H9 (cell line): Measurements from ENCODE around the gene ITPR1. TPM values are rescaled to one million over a fixed set of nuclear protein-coding genes. Genes with fewer than 3 reads are reported as not detected.

Experiments
- DNase-seq: peaks from one replicate; pipeline ENCODE4 v3.0.0-alpha.2; 2017
- H2AFZ ChIP-seq: one replicate; pipeline ENCODE4 v1.6.1; 2013; ENCODE audit warnings: mild to moderate bottlenecking, low read length, control low read depth, moderate library complexity
- H2AK5ac ChIP-seq: 2 replicates; pipeline ENCODE4 v1.6.1; 2013; ENCODE audit warnings: low read length, control low read depth, mixed read lengths; ENCODE audit not compliant: insufficient read length
- H2BK120ac ChIP-seq: one replicate; pipeline ENCODE4 v1.6.1; 2013; ENCODE audit warnings: low read depth, mild to moderate bottlenecking, low read length, control low read depth, inconsistent platforms; ENCODE audit not compliant: poor library complexity, severe bottlenecking
- H2BK12ac ChIP-seq: 2 replicates; pipeline ENCODE4 v1.6.1; 2013; ENCODE audit warnings: low read length, control low read depth, mixed read lengths, low read depth; ENCODE audit not compliant: insufficient read length
- H2BK15ac ChIP-seq: 2 replicates; pipeline ENCODE4 v1.6.1; 2013; ENCODE audit warnings: low read depth, low read length, control low read depth
- H2BK20ac ChIP-seq: one replicate; pipeline ENCODE4 v1.6.1; 2013; ENCODE audit warnings: low read depth, mild to moderate bottlenecking, low read length, control low read depth, inconsistent platforms; ENCODE audit not compliant: poor library complexity, severe bottlenecking
- H2BK5ac ChIP-seq: 2 replicates; pipeline ENCODE4 v1.6.1; 2013; ENCODE audit warnings: low read length, control low read depth, mixed read lengths; ENCODE audit not compliant: insufficient read length
- H3K14ac ChIP-seq: 2 replicates; pipeline ENCODE4 v1.6.1; 2013; ENCODE audit warnings: low read length, control low read depth; ENCODE audit not compliant: insufficient read depth
- H3K18ac ChIP-seq: 2 replicates; pipeline ENCODE4 v1.6.1; 2013; ENCODE audit warnings: low read depth, mild to moderate bottlenecking, mixed read lengths, low read length, control low read depth; ENCODE audit not compliant: insufficient read length
- H3K23ac ChIP-seq: 2 replicates; pipeline ENCODE4 v1.6.1; 2013; ENCODE audit warnings: low read length, control low read depth, mixed read lengths, low read depth; ENCODE audit not compliant: insufficient read length
- H3K23me2 ChIP-seq: 2 replicates; pipeline ENCODE4 v1.6.1; 2013; ENCODE audit warnings: low read depth, mild to moderate bottlenecking, mixed read lengths, low read length, control low read depth; ENCODE audit not compliant: insufficient read length, poor library complexity, severe bottlenecking
- H3K27ac ChIP-seq: 2 replicates; pipeline ENCODE4 v1.5.1; 2013; ENCODE audit warnings: low read length, control low read depth, mixed read lengths, low read depth; ENCODE audit not compliant: insufficient read length
- H3K27me3 ChIP-seq: 2 replicates; pipeline ENCODE4 v1.6.1; 2013; ENCODE audit warnings: low read length, control low read depth, inconsistent platforms; ENCODE audit not compliant: insufficient read depth
- H3K4ac ChIP-seq: 2 replicates; pipeline ENCODE4 v1.6.1; 2013; ENCODE audit warnings: low read depth, mild to moderate bottlenecking, control low read depth, inconsistent platforms, low read length, moderate library complexity
- H3K4me1 ChIP-seq: 2 replicates; pipeline ENCODE4 v1.6.1; 2013; ENCODE audit warnings: low read length, control low read depth, inconsistent platforms; ENCODE audit not compliant: insufficient read depth
- H3K4me2 ChIP-seq: 2 replicates; pipeline ENCODE4 v1.6.1; 2013; ENCODE audit warnings: low read length, control low read depth, mixed read lengths; ENCODE audit not compliant: insufficient read length, insufficient read depth
- H3K56ac ChIP-seq: 2 replicates; pipeline ENCODE4 v1.6.1; 2013; ENCODE audit warnings: low read depth, mild to moderate bottlenecking, mixed read lengths, low read length, control low read depth; ENCODE audit not compliant: insufficient read length
- H3K79me1 ChIP-seq: 2 replicates; pipeline ENCODE4 v1.6.1; 2013; ENCODE audit warnings: low read depth, mild to moderate bottlenecking, moderate library complexity, low read length, control low read depth, inconsistent platforms; ENCODE audit not compliant: insufficient read depth, poor library complexity, severe bottlenecking
- H3K79me2 ChIP-seq: 2 replicates; pipeline ENCODE4 v1.6.1; 2013; ENCODE audit warnings: low read length, control low read depth, inconsistent platforms; ENCODE audit not compliant: insufficient read depth
- H3K9ac ChIP-seq: 2 replicates; pipeline ENCODE4 v1.6.1; 2013; ENCODE audit warnings: low read length, control low read depth, mixed read lengths; ENCODE audit not compliant: insufficient read length; ENCODE audit errors: extremely low read depth
- H3K9me3 ChIP-seq: one replicate; pipeline ENCODE4 v1.6.1; 2013; ENCODE audit warnings: low read depth, low read length, inconsistent platforms; ENCODE audit not compliant: control insufficient read depth
- H3T11ph ChIP-seq: one replicate; pipeline ENCODE4 v1.6.1; 2013; ENCODE audit warnings: mild to moderate bottlenecking, low read length, control low read depth, inconsistent platforms
- H4K20me1 ChIP-seq: one replicate; pipeline ENCODE4 v1.6.1; 2013; ENCODE audit not compliant: control insufficient read depth, insufficient read length, insufficient read depth
- H4K5ac ChIP-seq: 2 replicates; pipeline ENCODE4 v1.6.1; 2013; ENCODE audit warnings: low read depth, mild to moderate bottlenecking, mixed read lengths, low read length, control low read depth; ENCODE audit not compliant: insufficient read length
- H4K8ac ChIP-seq: replicated peaks from 2 replicates; pipeline ENCODE4 v1.6.1; 2013; ENCODE audit warnings: low read length, control low read depth, mixed read lengths, low read depth; ENCODE audit not compliant: insufficient read length
- H4K91ac ChIP-seq: 2 replicates; pipeline ENCODE4 v1.6.1; 2013; ENCODE audit warnings: low read depth, mild to moderate bottlenecking, moderate library complexity, mixed read lengths, low read length, control low read depth; ENCODE audit not compliant: insufficient read length
- H3K27ac Mint-ChIP-seq, 3 experiments: 2 replicates in 2 of 3; 3 replicates in 1 of 3; pipeline ENCODE4 v1.8.0; 2020 to 2021; ENCODE audit warnings: mixed read lengths in 3 of 3, mild to moderate bottlenecking in 1 of 3, moderate library complexity in 1 of 3
- H3K27me3 Mint-ChIP-seq: 2 replicates; pipeline ENCODE4 v1.8.0; 2021; ENCODE audit warnings: low read depth, mild to moderate bottlenecking, moderate library complexity, mixed read lengths
- H3K36me3 Mint-ChIP-seq, 3 experiments: 2 replicates in 2 of 3; 3 replicates in 1 of 3; pipeline ENCODE4 v1.8.0; 2020 to 2021; ENCODE audit warnings: low read depth in 3 of 3, mixed read lengths in 3 of 3; ENCODE audit not compliant: insufficient read depth in 1 of 3
- H3K4me1 Mint-ChIP-seq, 2 experiments: 2 replicates each; pipeline ENCODE4 v1.8.0; 2020; ENCODE audit warnings: mixed read lengths in 2 of 2
- H3K4me3 Mint-ChIP-seq, 2 experiments: 2 replicates in 1 of 2; 3 replicates in 1 of 2; pipeline ENCODE4 v1.8.0; 2020 to 2021; ENCODE audit warnings: mild to moderate bottlenecking in 2 of 2, mixed read lengths in 2 of 2, moderate library complexity in 1 of 2
- H3K9me3 Mint-ChIP-seq, 2 experiments: 2 replicates in 1 of 2; 3 replicates in 1 of 2; pipeline ENCODE4 v1.8.0; 2020; ENCODE audit warnings: mild to moderate bottlenecking in 2 of 2, mixed read lengths in 2 of 2, moderate library complexity in 1 of 2
- WGBS: extraction: QIAGEN DNeasy Blood & Tissue Kit; methylation state at CpG from one replicate; pipeline ENCODE4 v1.1.7; 2013; ENCODE audit warnings: missing lambda C conversion rate, low lambda C conversion rate, mixed read lengths; ENCODE audit not compliant: insufficient read length; ENCODE audit errors: extremely low coverage; 5-methylcytosine and 5-hydroxymethylcytosine counted together
- total RNA-seq: library from RNA; stranded (reverse); gene quantifications from 2 replicates; pipeline ENCODE4 v1.2.1, GENCODE V29; 2021
- TF ChIP-seq, protein P1 (sequence below): fragments of 200-600 bp; sonication (generic); conservative IDR thresholded peaks from 3 replicates; pipeline ENCODE4 v1.8.0; 2021; ENCODE audit warnings: antibody characterized with exemption, mild to moderate bottlenecking

ITPR1 gene
- total RNA-seq, 1 experiment from 2014 or later = 4.2 TPM

DNA sequence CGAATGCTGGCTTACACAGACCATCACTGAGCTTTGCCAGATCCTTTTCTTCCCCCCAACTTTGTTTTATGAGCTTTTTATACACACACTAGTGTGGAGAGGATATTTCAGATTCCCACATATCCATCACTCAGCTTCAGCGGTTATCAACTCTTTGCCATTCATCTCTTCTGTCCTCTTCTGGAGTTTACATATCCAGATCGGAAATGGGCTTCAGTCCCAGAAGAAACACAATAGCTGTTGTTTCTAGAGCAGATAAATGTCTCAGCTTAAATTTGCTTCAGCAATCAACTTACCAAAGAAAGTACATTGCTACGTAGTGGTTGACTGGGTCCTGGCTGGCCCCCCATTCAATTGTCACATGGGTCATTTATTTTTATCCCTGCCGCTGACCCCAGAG, 300.2 kb downstream of the ITPR1 start:
- H3K23me2 ChIP-seq = no peaks in the 10 kb centered on the region
- H3K4ac ChIP-seq = no peak overlapping the region
- H2BK20ac ChIP-seq = no peak overlapping the region
- no peak overlapping the region for H3K4me2 ChIP-seq
- no peaks in the 10 kb centered on the region for H3K79me1 ChIP-seq
- no peak overlapping the region for H4K91ac ChIP-seq
- no CpG with 5 or more reads among the region's 5 CpGs for WGBS
- H3K18ac ChIP-seq = no peak overlapping the region
- H3K23ac ChIP-seq = no peak overlapping the region
- TF ChIP-seq, protein P1, sequence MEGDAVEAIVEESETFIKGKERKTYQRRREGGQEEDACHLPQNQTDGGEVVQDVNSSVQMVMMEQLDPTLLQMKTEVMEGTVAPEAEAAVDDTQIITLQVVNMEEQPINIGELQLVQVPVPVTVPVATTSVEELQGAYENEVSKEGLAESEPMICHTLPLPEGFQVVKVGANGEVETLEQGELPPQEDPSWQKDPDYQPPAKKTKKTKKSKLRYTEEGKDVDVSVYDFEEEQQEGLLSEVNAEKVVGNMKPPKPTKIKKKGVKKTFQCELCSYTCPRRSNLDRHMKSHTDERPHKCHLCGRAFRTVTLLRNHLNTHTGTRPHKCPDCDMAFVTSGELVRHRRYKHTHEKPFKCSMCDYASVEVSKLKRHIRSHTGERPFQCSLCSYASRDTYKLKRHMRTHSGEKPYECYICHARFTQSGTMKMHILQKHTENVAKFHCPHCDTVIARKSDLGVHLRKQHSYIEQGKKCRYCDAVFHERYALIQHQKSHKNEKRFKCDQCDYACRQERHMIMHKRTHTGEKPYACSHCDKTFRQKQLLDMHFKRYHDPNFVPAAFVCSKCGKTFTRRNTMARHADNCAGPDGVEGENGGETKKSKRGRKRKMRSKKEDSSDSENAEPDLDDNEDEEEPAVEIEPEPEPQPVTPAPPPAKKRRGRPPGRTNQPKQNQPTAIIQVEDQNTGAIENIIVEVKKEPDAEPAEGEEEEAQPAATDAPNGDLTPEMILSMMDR = no peak
- H3T11ph ChIP-seq = no peak overlapping the region
- no peaks in the 10 kb centered on the region for H3K4me1 ChIP-seq
- no peak overlapping the region for H2BK15ac ChIP-seq
- no peak overlapping the region for H3K27ac ChIP-seq
- H4K5ac ChIP-seq = no peak overlapping the region
- H2BK12ac ChIP-seq = no peak overlapping the region
- H2BK120ac ChIP-seq = no peak overlapping the region
- no peak overlapping the region for H3K14ac ChIP-seq
- H3K79me2 ChIP-seq = no peaks in the 10 kb centered on the region
- H4K20me1 ChIP-seq = no peaks in the 10 kb centered on the region
- H3K56ac ChIP-seq = no peak overlapping the region
- no peak overlapping the region for H3K27ac Mint-ChIP-seq
- H3K27me3 ChIP-seq = no peaks in the 10 kb centered on the region
- H3K4me3 Mint-ChIP-seq = no peak overlapping the region
- H3K9me3 Mint-ChIP-seq = peaks cover 6 to 9% of the 10 kb centered on the region in 2 experiments; a peak in 4 of 5 replicates
- H3K9me3 ChIP-seq = no peaks in the 10 kb centered on the region
- no peak overlapping the region for H2BK5ac ChIP-seq
- no peak overlapping the region for H2AK5ac ChIP-seq
- H3K9ac ChIP-seq = no peak overlapping the region
- DNase-seq = no peak
- no peaks in the 10 kb centered on the region; the same call in 1 of the 2 replicates for H3K27me3 Mint-ChIP-seq
- no peak overlapping the region for H2AFZ ChIP-seq
- no peaks in the 10 kb centered on the region for H3K4me1 Mint-ChIP-seq
- H3K36me3 Mint-ChIP-seq = peaks cover 3 to 17% (median 11%) of the 10 kb centered on the region in 3 experiments; a peak in 6 of 7 replicates
- H4K8ac ChIP-seq = no peak overlapping the region
